Measurements from ENCODE around the gene RNF126. TPM values are rescaled to one million over a fixed set of nuclear protein-coding genes. Genes with fewer than 3 reads are reported as not detected.
"Not testable (repeated sequence)": the region's sequence is repeated elsewhere in the genome, so short reads cannot be mapped to it uniquely, and the experiment has no call there.

Gene RNF126
- total RNA-seq, 1 donor = 50.1 TPM

- DNase-seq (ENCODE audit: low read depth in 2 of 3, low spot score in 2 of 3) = no peak
These were observed 46.8 kb downstream of the RNF126 start for GRCh38 chr19:616062-616700.

GRCh38 chr19:615619-616018 is 47.4 kb downstream of the RNF126 start:
- DNase-seq (ENCODE audit: low read depth in 2 of 3, low spot score in 2 of 3) = peak in 1 of 3 donors; percentile 15

- no peak for DNase-seq (ENCODE audit: low read depth in 2 of 3, low spot score in 2 of 3)
These were observed 49.1 kb downstream of the RNF126 start for GRCh38 chr19:613732-614567.

- no peak for DNase-seq (ENCODE audit: low read depth in 2 of 3, low spot score in 2 of 3)
These were observed 50.1 kb downstream of the RNF126 start for GRCh38 chr19:612941-613340.

GRCh38 chr19:611481-611868 is 51.5 kb downstream of the RNF126 start:
- DNase-seq (ENCODE audit: low read depth in 2 of 3, low spot score in 2 of 3) = no peak

- peak in 1 of 3 donors; percentile 52 for DNase-seq (ENCODE audit: low read depth in 2 of 3, low spot score in 2 of 3)
These were observed 52.1 kb downstream of the RNF126 start for GRCh38 chr19:610801-611480.

GRCh38 chr19:610071-610800 is 52.8 kb downstream of the RNF126 start:
- DNase-seq (ENCODE audit: low read depth in 2 of 3, low spot score in 2 of 3) = peak in 1 of 3 donors; percentile 33

- DNase-seq (ENCODE audit: low read depth in 2 of 3, low spot score in 2 of 3) = peak in 1 of 3 donors; percentile 34
These were observed 54.0 kb downstream of the RNF126 start for GRCh38 chr19:609004-609346.

GRCh38 chr19:608155-609003 is 54.6 kb downstream of the RNF126 start:
- DNase-seq (ENCODE audit: low read depth in 2 of 3, low spot score in 2 of 3) = no peak

GRCh38 chr19:607301-608154 is 55.5 kb downstream of the RNF126 start:
- DNase-seq (ENCODE audit: low read depth in 2 of 3, low spot score in 2 of 3) = no peak

GRCh38 chr19:605061-605971 is 57.7 kb downstream of the RNF126 start:
- DNase-seq (ENCODE audit: low read depth in 2 of 3, low spot score in 2 of 3) = not testable (repeated sequence)

- no peak for DNase-seq (ENCODE audit: low read depth in 2 of 3, low spot score in 2 of 3)
These were observed 58.7 kb downstream of the RNF126 start for GRCh38 chr19:604355-604754.

- DNase-seq (ENCODE audit: low read depth in 2 of 3, low spot score in 2 of 3) = not testable (repeated sequence)
These were observed 59.2 kb downstream of the RNF126 start for GRCh38 chr19:603779-604178.

- DNase-seq (ENCODE audit: low read depth in 2 of 3, low spot score in 2 of 3) = not testable (repeated sequence)
These were observed 59.7 kb downstream of the RNF126 start for GRCh38 chr19:603302-603639.

GRCh38 chr19:602391-603301 is 60.4 kb downstream of the RNF126 start:
- no peak for DNase-seq (ENCODE audit: low read depth in 2 of 3, low spot score in 2 of 3)

- DNase-seq (ENCODE audit: low read depth in 2 of 3, low spot score in 2 of 3) = no peak
These were observed 61.2 kb downstream of the RNF126 start for GRCh38 chr19:601790-602189.

GRCh38 chr19:601310-601709 is 61.7 kb downstream of the RNF126 start:
- DNase-seq (ENCODE audit: low read depth in 2 of 3, low spot score in 2 of 3) = no peak
